ENCODE measurements around the gene THSD7A. TPM values are rescaled to one million over a fixed set of nuclear protein-coding genes. Genes with fewer than 3 reads are reported as not detected.

Gene THSD7A
- total RNA-seq, 1 experiment from 2014 or later: not detected

- H3K27me3 Mint-ChIP-seq (ENCODE audit: insufficient read depth, unreplicated experiment): no peaks in the 10 kb centered on the region
- no peak overlapping the region for H3K4me3 Mint-ChIP-seq (ENCODE audit: unreplicated experiment)
- H3K9me3 Mint-ChIP-seq (ENCODE audit: unreplicated experiment): no peaks in the 10 kb centered on the region
- no peaks in the 10 kb centered on the region for H3K36me3 Mint-ChIP-seq (ENCODE audit: insufficient read depth, unreplicated experiment)
- BruUV-seq (replicated peaks): no TSS peak
- intact Hi-C loops (cut with micrococcal nuclease): no loop called here
- ChIA-PET POLR2A (no interaction called here), CTCF (no interaction called here)
- H3K27ac Mint-ChIP-seq (ENCODE audit: low read depth, unreplicated experiment): no peak overlapping the region
- DNase-seq (ENCODE audit: unreplicated experiment): no peak
- TF ChIP-seq, protein P1, sequence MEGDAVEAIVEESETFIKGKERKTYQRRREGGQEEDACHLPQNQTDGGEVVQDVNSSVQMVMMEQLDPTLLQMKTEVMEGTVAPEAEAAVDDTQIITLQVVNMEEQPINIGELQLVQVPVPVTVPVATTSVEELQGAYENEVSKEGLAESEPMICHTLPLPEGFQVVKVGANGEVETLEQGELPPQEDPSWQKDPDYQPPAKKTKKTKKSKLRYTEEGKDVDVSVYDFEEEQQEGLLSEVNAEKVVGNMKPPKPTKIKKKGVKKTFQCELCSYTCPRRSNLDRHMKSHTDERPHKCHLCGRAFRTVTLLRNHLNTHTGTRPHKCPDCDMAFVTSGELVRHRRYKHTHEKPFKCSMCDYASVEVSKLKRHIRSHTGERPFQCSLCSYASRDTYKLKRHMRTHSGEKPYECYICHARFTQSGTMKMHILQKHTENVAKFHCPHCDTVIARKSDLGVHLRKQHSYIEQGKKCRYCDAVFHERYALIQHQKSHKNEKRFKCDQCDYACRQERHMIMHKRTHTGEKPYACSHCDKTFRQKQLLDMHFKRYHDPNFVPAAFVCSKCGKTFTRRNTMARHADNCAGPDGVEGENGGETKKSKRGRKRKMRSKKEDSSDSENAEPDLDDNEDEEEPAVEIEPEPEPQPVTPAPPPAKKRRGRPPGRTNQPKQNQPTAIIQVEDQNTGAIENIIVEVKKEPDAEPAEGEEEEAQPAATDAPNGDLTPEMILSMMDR (IDR thresholded peaks at IDR 0.05; ENCODE audit: unreplicated experiment): no peak
- no peaks in the 10 kb centered on the region for H3K4me1 Mint-ChIP-seq (ENCODE audit: insufficient read depth, unreplicated experiment)
Observed at GRCh38 chr7:11707606-11708193, 124.3 kb downstream of the THSD7A start.

- POLR2A ChIA-PET: no interaction called here
- Mint-ChIP-seq H3K27me3 (ENCODE audit: insufficient read depth, unreplicated experiment) (no peaks in the 10 kb centered on the region), H3K27ac (ENCODE audit: low read depth, unreplicated experiment) (no peak overlapping the region), H3K4me1 (ENCODE audit: insufficient read depth, unreplicated experiment) (no peaks in the 10 kb centered on the region), H3K9me3 (ENCODE audit: unreplicated experiment) (no peaks in the 10 kb centered on the region), H3K36me3 (ENCODE audit: insufficient read depth, unreplicated experiment) (no peaks in the 10 kb centered on the region), H3K4me3 (ENCODE audit: unreplicated experiment) (no peak overlapping the region)
- intact Hi-C loops (cut with micrococcal nuclease): no loop called here
- no peak for DNase-seq (ENCODE audit: unreplicated experiment)
- no TSS peak for BruUV-seq (replicated peaks)
- CTCF ChIA-PET: no interaction called here
- TF ChIP-seq, protein P1 (IDR thresholded peaks at IDR 0.05; ENCODE audit: unreplicated experiment): no peak
Observed at GRCh38 chr7:11706666-11707605, 125.1 kb downstream of the THSD7A start.

- ChIA-PET CTCF (no interaction called here), POLR2A (no interaction called here)
- no peaks in the 10 kb centered on the region for H3K9me3 Mint-ChIP-seq (ENCODE audit: unreplicated experiment)
- no peaks in the 10 kb centered on the region for H3K36me3 Mint-ChIP-seq (ENCODE audit: insufficient read depth, unreplicated experiment)
- TF ChIP-seq, protein P1 (IDR thresholded peaks at IDR 0.05; ENCODE audit: unreplicated experiment): no peak
- BruUV-seq (replicated peaks): no TSS peak
- intact Hi-C loops (cut with micrococcal nuclease): no loop called here
- no peak overlapping the region for H3K4me3 Mint-ChIP-seq (ENCODE audit: unreplicated experiment)
- no peaks in the 10 kb centered on the region for H3K4me1 Mint-ChIP-seq (ENCODE audit: insufficient read depth, unreplicated experiment)
- no peak overlapping the region for H3K27ac Mint-ChIP-seq (ENCODE audit: low read depth, unreplicated experiment)
- no peaks in the 10 kb centered on the region for H3K27me3 Mint-ChIP-seq (ENCODE audit: insufficient read depth, unreplicated experiment)
- DNase-seq (ENCODE audit: unreplicated experiment): no peak
Observed at GRCh38 chr7:11703829-11704228, 128.2 kb downstream of the THSD7A start.

DNA sequence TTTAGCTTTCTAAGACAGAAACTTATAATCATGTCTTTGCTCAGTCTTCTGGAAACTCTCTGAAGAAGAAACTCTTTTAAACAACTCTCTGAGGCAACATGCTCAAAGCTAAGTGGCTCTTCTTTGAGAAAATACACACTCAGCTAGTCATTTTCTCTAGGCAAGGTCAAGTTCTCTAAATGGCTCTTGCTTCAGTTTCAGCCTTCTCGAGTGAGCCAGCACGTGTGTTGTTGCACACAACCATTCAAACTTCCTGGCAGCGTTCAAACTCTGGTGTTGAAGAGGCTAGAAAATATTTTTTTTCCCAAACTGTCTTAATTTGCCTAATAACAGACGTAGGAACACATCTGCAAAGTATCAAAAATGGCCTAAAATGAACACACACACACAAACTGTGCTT, 129.1 kb downstream of the THSD7A start:
- no peak for DNase-seq (ENCODE audit: unreplicated experiment)
- ChIA-PET CTCF (interaction anchor here (0.6 kb wide), 1 partner anchor 174 kb away, joined by 3 read pairs; no protein-coding TSS in a partner anchor), POLR2A (no interaction called here)
- H3K36me3 Mint-ChIP-seq (ENCODE audit: insufficient read depth, unreplicated experiment): no peaks in the 10 kb centered on the region
- H3K4me1 Mint-ChIP-seq (ENCODE audit: insufficient read depth, unreplicated experiment): no peaks in the 10 kb centered on the region
- no peak overlapping the region for H3K27ac Mint-ChIP-seq (ENCODE audit: low read depth, unreplicated experiment)
- BruUV-seq (replicated peaks): no TSS peak
- H3K4me3 Mint-ChIP-seq (ENCODE audit: unreplicated experiment): no peak overlapping the region
- intact Hi-C loops (cut with micrococcal nuclease): no loop called here
- H3K27me3 Mint-ChIP-seq (ENCODE audit: insufficient read depth, unreplicated experiment): no peaks in the 10 kb centered on the region
- TF ChIP-seq, protein P1 (IDR thresholded peaks at IDR 0.05; ENCODE audit: unreplicated experiment): no peak
- no peaks in the 10 kb centered on the region for H3K9me3 Mint-ChIP-seq (ENCODE audit: unreplicated experiment)

Data from MCF 10A (cell line).